Transverse colon (tissue), 4 donors: Measurements from ENCODE around the gene SCAMP4. TPM values are rescaled to one million over a fixed set of nuclear protein-coding genes. Genes with fewer than 3 reads are reported as not detected.

ENCODE experiments used
- DNase-seq: peaks from one replicate; pipeline ENCODE4 v3.0.0-alpha.2; 2019
- H3K27ac ChIP-seq, 4 donors: fragments of 200-600 bp; sonication (generic); 2 replicates each; pipeline ENCODE4 v1.5.1; 2016 to 2018; ENCODE audit warnings: inconsistent platforms in 4 of 4
- H3K27me3 ChIP-seq: fragments of 200-600 bp; sonication (generic); 2 replicates; pipeline ENCODE4 v1.5.1; 2017; ENCODE audit warnings: inconsistent platforms
- H3K36me3 ChIP-seq, 4 donors: fragments of 200-600 bp; sonication (generic); 2 replicates each; pipeline ENCODE4 v1.5.1; 2017 to 2019; ENCODE audit warnings: inconsistent platforms in 4 of 4
- H3K4me1 ChIP-seq, 4 donors: fragments of 200-600 bp; sonication (generic); 2 replicates each; pipeline ENCODE4 v1.5.1; 2017 to 2020; ENCODE audit warnings: inconsistent platforms in 4 of 4
- H3K4me3 ChIP-seq, 4 donors: fragments of 200-600 bp; sonication (generic); 1 replicate in 1 of 4; 2 replicates in 3 of 4; pipeline versions ENCODE4 v1.5.1 to v1.6.1; 2017 to 2019; ENCODE audit warnings: inconsistent platforms in 4 of 4
- H3K9me3 ChIP-seq, 2 donors: fragments of 200-600 bp; sonication (generic); 2 replicates each; pipeline ENCODE4 v1.5.1; 2017 to 2019; ENCODE audit warnings: inconsistent platforms in 2 of 2
- EP300 ChIP-seq: sonication (generic); formaldehyde crosslinking; IDR thresholded peaks from one replicate; pipeline ENCODE4 v1.6.1; 2017; ENCODE audit warnings: antibody characterized with exemption, low read depth
- POLR2A ChIP-seq: fragments of 450-650 bp; IDR thresholded peaks from one replicate; pipeline ENCODE4 v1.6.1; 2016; ENCODE audit warnings: antibody characterized with exemption, mild to moderate bottlenecking, moderate library complexity
- POLR2AphosphoS5 ChIP-seq, 3 donors: sonication (generic); formaldehyde crosslinking; IDR thresholded peaks; one replicate each; pipeline ENCODE4 v1.6.1; 2016; ENCODE audit warnings: antibody characterized with exemption in 3 of 3
- WGBS, 2 donors: methylation state at CpG; one replicate each; pipeline ENCODE4 v1.1.5; 2018; ENCODE audit warnings: low coverage in 1 of 2; 5-methylcytosine and 5-hydroxymethylcytosine counted together
- in situ Hi-C, 4 donors: fragments of 200-750 bp; cut with MboI; loops; one replicate each; pipeline versions ENCODE4 v1.15.0 to v1.15.1; 2017; ENCODE audit warnings: low sequenced_read_pairs in 3 of 4, low pct_ligation_motif_present in 1 of 4, low pct_unique_long_range_greater_than_20kb in 1 of 4
- intact Hi-C: fragments of 100-400 bp; cut with DNase I; formaldehyde crosslinking; loops from one replicate; pipeline ENCODE4 v1.15.1; 2023; ENCODE audit warnings: low total_unique reads
- total RNA-seq, 4 donors: library from RNA; depleted of rRNA; stranded (reverse); fragments of >200 nt; gene quantifications; one replicate each; pipeline ENCODE4 v1.1.0, GENCODE V29; 2016
- TF ChIP-seq, protein P1 (sequence below), 5 experiments: fragments of 200-600 bp in 3 of 5; fragments of 450-650 bp in 2 of 5; sonication (generic) in 3 of 5; IDR thresholded peaks; 1 replicate in 2 of 5; 2 replicates in 3 of 5; pipeline ENCODE4 v1.5.1; 2016 to 2017; ENCODE audit warnings: antibody characterized with exemption in 5 of 5, inconsistent platforms in 3 of 5, mild to moderate bottlenecking in 2 of 5, moderate library complexity in 1 of 5

Gene SCAMP4
- total RNA-seq, 4 donors from 2014 or later: 25.1 to 119 (median 86.6) TPM

DNA sequence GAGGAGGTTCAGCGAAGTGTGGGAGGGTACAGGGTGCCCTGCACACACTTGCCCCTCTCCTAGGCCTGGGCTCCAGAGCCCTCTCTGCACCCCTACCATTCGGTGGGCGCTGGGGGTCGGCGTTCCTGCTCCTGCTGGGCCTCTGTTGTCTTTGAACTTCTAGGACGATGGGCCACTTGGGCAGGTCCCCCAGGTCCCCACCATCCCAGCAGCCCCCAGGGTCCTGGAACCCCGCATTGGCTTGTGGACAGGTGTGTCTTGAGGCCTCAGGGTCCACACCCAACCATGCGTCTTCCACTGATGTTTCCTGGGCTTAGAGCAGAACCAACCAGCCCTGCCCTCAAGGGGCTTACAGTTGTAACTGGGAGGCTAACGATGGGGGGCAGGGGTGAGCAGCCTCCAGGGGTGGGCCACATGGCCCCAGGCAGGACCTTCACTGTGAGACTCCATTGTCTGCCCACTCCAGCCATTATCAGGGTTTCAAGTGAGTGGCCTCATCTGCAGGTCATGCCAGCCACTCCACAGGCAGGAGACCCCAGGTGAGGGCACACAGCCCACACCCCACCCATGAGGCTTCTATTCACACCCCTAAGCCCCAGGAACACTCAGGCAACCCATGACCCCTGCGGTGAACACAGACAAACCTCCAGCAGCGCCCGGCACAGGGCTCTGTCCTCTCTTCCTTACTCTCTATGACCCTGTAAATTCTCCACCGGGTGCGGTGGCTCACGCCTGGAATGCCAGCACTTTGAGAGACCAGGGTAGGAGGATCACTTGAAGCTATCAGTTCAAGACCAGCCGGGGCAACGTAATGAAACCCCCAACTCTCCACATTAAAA, 39.8 kb upstream of the SCAMP4 start:
- DNase-seq: no peak
- H3K27ac ChIP-seq: peak overlapping the region; percentile 88 to 96 (median 94)
- H3K4me3 ChIP-seq: peak overlapping the region in 2 of 4 donors; percentile 76 to 81
- no peaks in the 10 kb centered on the region for H3K36me3 ChIP-seq
- H3K9me3 ChIP-seq: no peaks in the 10 kb centered on the region
- WGBS, 2 donors: 87% methylated on average over 17 of the region's 17 CpGs; no CpG with 5 or more reads in 1 of the 2 donors
- H3K27me3 ChIP-seq: no peaks in the 10 kb centered on the region
- TF ChIP-seq POLR2A (no peak), POLR2AphosphoS5 (IDR thresholded peaks at IDR 0.05) (no peak), EP300 (no peak)
- TF ChIP-seq, protein P1, sequence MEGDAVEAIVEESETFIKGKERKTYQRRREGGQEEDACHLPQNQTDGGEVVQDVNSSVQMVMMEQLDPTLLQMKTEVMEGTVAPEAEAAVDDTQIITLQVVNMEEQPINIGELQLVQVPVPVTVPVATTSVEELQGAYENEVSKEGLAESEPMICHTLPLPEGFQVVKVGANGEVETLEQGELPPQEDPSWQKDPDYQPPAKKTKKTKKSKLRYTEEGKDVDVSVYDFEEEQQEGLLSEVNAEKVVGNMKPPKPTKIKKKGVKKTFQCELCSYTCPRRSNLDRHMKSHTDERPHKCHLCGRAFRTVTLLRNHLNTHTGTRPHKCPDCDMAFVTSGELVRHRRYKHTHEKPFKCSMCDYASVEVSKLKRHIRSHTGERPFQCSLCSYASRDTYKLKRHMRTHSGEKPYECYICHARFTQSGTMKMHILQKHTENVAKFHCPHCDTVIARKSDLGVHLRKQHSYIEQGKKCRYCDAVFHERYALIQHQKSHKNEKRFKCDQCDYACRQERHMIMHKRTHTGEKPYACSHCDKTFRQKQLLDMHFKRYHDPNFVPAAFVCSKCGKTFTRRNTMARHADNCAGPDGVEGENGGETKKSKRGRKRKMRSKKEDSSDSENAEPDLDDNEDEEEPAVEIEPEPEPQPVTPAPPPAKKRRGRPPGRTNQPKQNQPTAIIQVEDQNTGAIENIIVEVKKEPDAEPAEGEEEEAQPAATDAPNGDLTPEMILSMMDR (IDR thresholded peaks at IDR 0.05): no peak
- in situ Hi-C loops: no loop called here
- peaks cover 20 to 34% (median 26%) of the 10 kb centered on the region in 4 donors for H3K4me1 ChIP-seq
- intact Hi-C loops: no loop called here

DNA sequence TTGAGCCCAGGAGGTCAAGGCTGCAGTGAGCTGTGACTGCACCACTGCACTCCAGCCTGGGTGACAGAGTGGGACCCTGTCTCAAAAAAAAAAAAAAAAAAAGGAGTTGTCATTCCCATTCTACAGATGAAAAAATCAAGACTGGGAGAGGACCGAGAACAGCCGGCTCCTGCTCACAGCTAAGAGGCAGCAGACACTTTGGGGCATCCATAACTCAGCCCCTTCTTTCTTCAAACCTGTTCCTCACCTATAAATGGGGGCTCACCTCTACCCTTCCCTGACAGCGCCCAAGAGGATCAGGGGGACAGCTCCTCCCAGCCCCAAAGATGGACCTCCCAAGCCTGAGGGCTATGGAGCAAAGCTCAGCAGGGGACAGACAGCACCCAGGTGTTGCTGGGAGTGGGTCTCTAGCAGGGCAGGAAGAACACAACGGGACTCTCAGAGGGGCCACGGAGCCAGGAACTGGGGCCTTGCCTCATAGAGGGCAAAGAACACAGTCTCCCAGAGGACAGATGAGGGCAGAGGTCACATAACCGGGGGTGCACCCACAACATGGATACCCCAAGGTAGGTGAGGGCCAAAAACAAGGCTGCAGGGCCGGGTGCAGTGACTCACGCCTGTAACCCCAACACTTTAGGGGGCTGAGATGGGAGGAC, 38.4 kb upstream of the SCAMP4 start:
- H3K4me1 ChIP-seq: peaks cover 11 to 20% (median 12%) of the 10 kb centered on the region in 4 donors
- TF ChIP-seq EP300 (no peak), POLR2A (no peak), POLR2AphosphoS5 (IDR thresholded peaks at IDR 0.05) (no peak)
- TF ChIP-seq, protein P1 (IDR thresholded peaks at IDR 0.05): no peak
- in situ Hi-C loops: no loop called here
- WGBS, 2 donors: 73 to 84% methylated on average over 3 to 8 of the region's 8 CpGs
- no peaks in the 10 kb centered on the region for H3K27me3 ChIP-seq
- no peak overlapping the region for H3K4me3 ChIP-seq
- no peaks in the 10 kb centered on the region for H3K36me3 ChIP-seq
- H3K27ac ChIP-seq: no peak overlapping the region
- no peak for DNase-seq
- H3K9me3 ChIP-seq: no peaks in the 10 kb centered on the region
- intact Hi-C loops: no loop called here

DNA sequence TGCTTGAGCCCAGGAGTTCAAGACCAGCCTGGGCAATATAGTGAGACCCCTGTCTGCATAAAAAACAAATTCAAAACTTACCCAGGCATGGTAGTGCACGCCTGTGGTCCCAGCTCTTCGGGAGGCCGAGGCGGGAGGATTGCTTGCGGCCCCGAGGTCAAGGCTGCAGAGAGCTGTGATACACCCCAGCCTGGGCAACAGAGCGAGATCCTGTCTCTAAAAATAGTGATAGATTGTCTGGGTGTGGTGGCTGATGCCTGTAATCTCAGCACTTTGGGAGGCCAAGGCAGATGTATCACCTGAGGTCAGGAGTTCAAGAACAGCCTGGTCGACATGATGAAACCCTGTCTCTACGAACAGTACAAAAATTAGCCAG, 37.9 kb upstream of the SCAMP4 start:
- Histone ChIP-seq H3K36me3 (no peaks in the 10 kb centered on the region), H3K27me3 (no peaks in the 10 kb centered on the region), H3K4me3 (no peak overlapping the region), H3K4me1 (peaks cover 6 to 18% (median 7%) of the 10 kb centered on the region in 4 donors), H3K27ac (no peak overlapping the region), H3K9me3 (no peaks in the 10 kb centered on the region)
- in situ Hi-C loops: no loop called here
- intact Hi-C loops: no loop called here
- no peak for TF ChIP-seq POLR2AphosphoS5 (IDR thresholded peaks at IDR 0.05)
- no peak for TF ChIP-seq EP300
- no peak for TF ChIP-seq POLR2A
- TF ChIP-seq, protein P1 (IDR thresholded peaks at IDR 0.05): no peak
- no peak for DNase-seq
- WGBS, 2 donors: 91 to 100% methylated on average over 1 to 9 of the region's 9 CpGs

DNA sequence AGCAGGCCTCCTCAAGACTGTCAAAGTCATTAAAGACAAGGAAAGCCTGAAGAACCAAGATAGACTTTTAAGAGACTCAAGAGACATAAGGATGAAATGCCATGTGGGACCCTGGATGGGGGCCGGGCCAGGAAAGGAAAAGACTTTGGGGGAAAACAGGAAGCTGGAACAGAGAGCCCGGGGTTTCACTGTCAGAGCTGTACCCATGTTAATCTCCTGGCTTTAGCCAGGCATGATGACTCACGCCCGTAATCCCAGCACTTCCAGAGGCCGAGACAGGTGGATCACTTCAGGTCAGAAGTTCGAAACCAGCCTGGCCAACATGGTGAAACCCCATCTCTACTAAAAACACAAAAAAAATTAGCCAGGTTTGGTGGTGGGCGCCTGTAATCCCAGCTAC, 36.2 kb upstream of the SCAMP4 start:
- H3K27ac ChIP-seq: no peak overlapping the region
- in situ Hi-C loops: no loop called here
- no peak overlapping the region for H3K4me3 ChIP-seq
- H3K36me3 ChIP-seq: no peaks in the 10 kb centered on the region
- DNase-seq: no peak
- H3K4me1 ChIP-seq: peaks cover 13 to 29% (median 17%) of the 10 kb centered on the region in 4 donors
- intact Hi-C loops: no loop called here
- no peaks in the 10 kb centered on the region for H3K27me3 ChIP-seq
- H3K9me3 ChIP-seq: no peaks in the 10 kb centered on the region
- 84 to 94% methylated on average over 2 to 7 of the region's 7 CpGs for WGBS, 2 donors
- TF ChIP-seq, protein P1 (IDR thresholded peaks at IDR 0.05): no peak
- no peak for TF ChIP-seq POLR2AphosphoS5 (IDR thresholded peaks at IDR 0.05)
- TF ChIP-seq POLR2A: no peak
- no peak for TF ChIP-seq EP300
